Measurements from ENCODE around the gene ST6GALNAC1.

DNA sequence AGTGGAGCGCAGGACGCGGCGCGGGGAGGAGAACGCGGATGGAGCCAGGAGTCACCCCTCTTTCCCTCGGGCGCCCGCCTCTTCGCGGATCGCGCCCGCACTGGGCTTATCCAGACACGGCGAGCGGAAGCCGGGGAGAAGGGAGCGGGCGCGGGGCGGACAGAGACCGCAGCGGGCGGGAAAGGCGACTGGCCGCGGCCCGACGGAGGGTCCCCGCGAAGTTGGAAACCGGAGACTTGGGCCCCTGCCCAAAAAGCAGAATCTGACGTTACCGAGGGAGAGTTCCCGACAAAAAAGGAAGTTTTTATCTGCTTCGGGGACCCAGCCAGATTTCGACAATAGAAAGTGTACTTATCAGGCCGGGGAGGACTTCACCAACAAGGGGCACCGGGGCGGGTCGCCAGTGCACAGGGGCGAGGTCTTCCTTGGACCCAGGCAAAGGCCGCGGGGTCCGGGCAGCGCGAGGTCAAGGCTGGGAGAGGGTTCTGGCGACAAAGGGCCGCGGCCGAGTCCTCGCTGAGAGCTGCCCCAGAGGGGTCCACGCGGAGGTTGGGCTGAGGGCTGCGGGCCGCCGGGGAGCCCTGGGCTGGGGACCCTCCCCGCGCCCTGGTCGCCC, 58.4 kb downstream of the ST6GALNAC1 start:
- TF ChIP-seq CTCF (IDR thresholded peaks at IDR 0.05) (no peak), POLR2A (IDR thresholded peaks at IDR 0.05) (no peak)
